Astrocyte (in vitro differentiated cells and primary cell): ENCODE measurements around the gene CNGB1.

ENCODE experiments used
- EZH2 ChIP-seq: IDR thresholded peaks from 2 replicates; pipeline ENCODE4 v1.6.1; 2012; ENCODE audit warnings: mild to moderate bottlenecking, low read length, inconsistent platforms; ENCODE audit not compliant: insufficient read depth
- TF ChIP-seq, protein P1 (sequence below): IDR thresholded peaks from 2 replicates; pipeline ENCODE4 v1.5.1; 2011; ENCODE audit warnings: low read depth, mild to moderate bottlenecking, inconsistent platforms, low read length, moderate library complexity; ENCODE audit not compliant: insufficient read depth

GRCh38 chr16:57883953-57884654, 86.8 kb downstream of the CNGB1 start:
- TF ChIP-seq, protein P1, sequence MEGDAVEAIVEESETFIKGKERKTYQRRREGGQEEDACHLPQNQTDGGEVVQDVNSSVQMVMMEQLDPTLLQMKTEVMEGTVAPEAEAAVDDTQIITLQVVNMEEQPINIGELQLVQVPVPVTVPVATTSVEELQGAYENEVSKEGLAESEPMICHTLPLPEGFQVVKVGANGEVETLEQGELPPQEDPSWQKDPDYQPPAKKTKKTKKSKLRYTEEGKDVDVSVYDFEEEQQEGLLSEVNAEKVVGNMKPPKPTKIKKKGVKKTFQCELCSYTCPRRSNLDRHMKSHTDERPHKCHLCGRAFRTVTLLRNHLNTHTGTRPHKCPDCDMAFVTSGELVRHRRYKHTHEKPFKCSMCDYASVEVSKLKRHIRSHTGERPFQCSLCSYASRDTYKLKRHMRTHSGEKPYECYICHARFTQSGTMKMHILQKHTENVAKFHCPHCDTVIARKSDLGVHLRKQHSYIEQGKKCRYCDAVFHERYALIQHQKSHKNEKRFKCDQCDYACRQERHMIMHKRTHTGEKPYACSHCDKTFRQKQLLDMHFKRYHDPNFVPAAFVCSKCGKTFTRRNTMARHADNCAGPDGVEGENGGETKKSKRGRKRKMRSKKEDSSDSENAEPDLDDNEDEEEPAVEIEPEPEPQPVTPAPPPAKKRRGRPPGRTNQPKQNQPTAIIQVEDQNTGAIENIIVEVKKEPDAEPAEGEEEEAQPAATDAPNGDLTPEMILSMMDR, result no peak
- TF ChIP-seq EZH2, result peak; percentile 72
